PC-3 (cell line): ENCODE results near the gene PPRC1. TPM values are rescaled to one million over a fixed set of nuclear protein-coding genes. Genes with fewer than 3 reads are reported as not detected.

ENCODE experiments used
- ATAC-seq: fragments of 200-7000 bp; cut with Tn5 transposase; 2 replicates; pipeline ENCODE4 v1.9.1; 2020; ENCODE audit warnings: mild to moderate bottlenecking, moderate library complexity
- BruUV-seq: library from RNA; stranded (reverse); fragments of 400-500 nt; replicated peaks from 2 replicates; lab custom pipeline; 2021; lab: Mats Ljungman, UMichigan
- CTCF ChIA-PET: fragments of 300-600 bp; sonication (Branson Sonifier 250); formaldehyde crosslinking; loops from one replicate; lab custom pipeline; 2022; ENCODE audit warnings: antibody characterized with exemption; lab: Charles Lee
- POLR2A ChIA-PET: fragments of 300-600 bp; sonication (Branson Sonifier 250); formaldehyde crosslinking; loops from one replicate; lab custom pipeline; 2022; ENCODE audit warnings: antibody characterized with exemption; ENCODE audit not compliant: unreplicated experiment; lab: Charles Lee
- DNase-seq: peaks from one replicate; pipeline ENCODE4 v3.0.0-alpha.2; 2015
- H2AFZ ChIP-seq: fragments of 300-600 bp; sonication (generic); 2 replicates; pipeline ENCODE4 v1.6.0; 2016; ENCODE audit warnings: antibody characterized with exemption, low read length
- H3F3A ChIP-seq: fragments of 300-600 bp; sonication (generic); one replicate; pipeline ENCODE4 v1.6.0; 2017; ENCODE audit warnings: antibody characterized with exemption, low read length, control low read depth, mild to moderate bottlenecking; ENCODE audit not compliant: unreplicated experiment
- H3K27ac ChIP-seq: fragments of 300-600 bp; sonication (generic); 2 replicates; pipeline ENCODE4 v1.5.1; 2016; ENCODE audit warnings: mild to moderate bottlenecking, low read length
- H3K27me3 ChIP-seq: fragments of 300-600 bp; sonication (generic); 2 replicates; pipeline ENCODE4 v1.6.1; 2016; ENCODE audit warnings: low read length, mixed read lengths
- H3K36me3 ChIP-seq: fragments of 300-600 bp; sonication (generic); 2 replicates; pipeline ENCODE4 v1.6.1; 2016; ENCODE audit warnings: low read depth, mixed run types, low read length, mixed read lengths
- H3K4me1 ChIP-seq: fragments of 300-600 bp; sonication (generic); 2 replicates; pipeline ENCODE4 v1.5.1; 2016; ENCODE audit warnings: low read length; ENCODE audit not compliant: insufficient read depth
- H3K4me2 ChIP-seq: fragments of 300-600 bp; sonication (generic); 2 replicates; pipeline ENCODE4 v1.6.0; 2016; ENCODE audit warnings: low read length
- H3K4me3 ChIP-seq: fragments of 300-600 bp; sonication (generic); 2 replicates; pipeline ENCODE4 v1.5.1; 2016; ENCODE audit warnings: mild to moderate bottlenecking, low read length, mixed read lengths
- H3K79me2 ChIP-seq: fragments of 300-600 bp; sonication (generic); 2 replicates; pipeline ENCODE4 v1.6.1; 2017; ENCODE audit warnings: low read length, mixed read lengths
- H3K9ac ChIP-seq: fragments of 300-600 bp; sonication (generic); 2 replicates; pipeline ENCODE4 v1.6.0; 2016; ENCODE audit warnings: mild to moderate bottlenecking, low read length
- H3K9me2 ChIP-seq: fragments of 300-600 bp; sonication (generic); replicated peaks from 2 replicates; pipeline ENCODE4 v1.6.1; 2016; ENCODE audit warnings: mixed run types, low read length, mixed read lengths
- H3K9me3 ChIP-seq: fragments of 300-600 bp; sonication (generic); 2 replicates; pipeline ENCODE4 v1.6.1; 2016; ENCODE audit warnings: low read length, mixed read lengths
- H4K20me1 ChIP-seq: fragments of 300-600 bp; sonication (generic); 2 replicates; pipeline ENCODE4 v1.6.1; 2016; ENCODE audit warnings: low read length, mixed read lengths
- CTCF ChIP-seq: fragments of 300-600 bp; sonication (generic); conservative IDR thresholded peaks from 2 replicates; pipeline ENCODE4 v1.5.1; 2017; ENCODE audit warnings: antibody characterized with exemption, low read depth, mild to moderate bottlenecking, low read length
- EZH2 ChIP-seq: fragments of 300-600 bp; sonication (generic); IDR thresholded peaks from one replicate; pipeline ENCODE4 v1.6.1; 2017; ENCODE audit warnings: antibody characterized with exemption, mild to moderate bottlenecking, low read length; ENCODE audit not compliant: unreplicated experiment
- EZH2phosphoT487 ChIP-seq: fragments of 300-600 bp; sonication (generic); IDR thresholded peaks from 2 replicates; pipeline ENCODE4 v1.6.1; 2018; ENCODE audit warnings: mild to moderate bottlenecking, antibody characterized with exemption, low read length, borderline replicate concordance
- intact Hi-C: fragments of 100-400 bp; cut with micrococcal nuclease; formaldehyde crosslinking; loops from 2 replicates; pipeline ENCODE4 v1.9.0; 2023
- total RNA-seq: library from RNA; depleted of rRNA; stranded (reverse); fragments of >200 nt; gene quantifications from 2 replicates; pipeline ENCODE4 v1.2.3, GENCODE V29; 2014

The PPRC1 gene
- total RNA-seq, 1 experiment from 2014 or later, result 27.6 TPM

- BruUV-seq, result no TSS peak
- H4K20me1 ChIP-seq, result no peaks in the 10 kb centered on the region
- H3K36me3 ChIP-seq, result no peaks in the 10 kb centered on the region
- no peaks in the 10 kb centered on the region for H3K27me3 ChIP-seq
- no peak overlapping the region for H3K4me3 ChIP-seq
- H3K9me2 ChIP-seq, result no peaks in the 10 kb centered on the region
- no peak overlapping the region for H2AFZ ChIP-seq
- DNase-seq (no peak), ATAC-seq (no peak)
- no peaks in the 10 kb centered on the region; the same call in 1 of the 2 replicates for H3K4me1 ChIP-seq
- no peak overlapping the region for H3K4me2 ChIP-seq
- H3K9ac ChIP-seq, result no peak overlapping the region
- H3F3A ChIP-seq, result no peaks in the 10 kb centered on the region
- H3K79me2 ChIP-seq, result no peaks in the 10 kb centered on the region
- no peak overlapping the region for H3K27ac ChIP-seq
- TF ChIP-seq CTCF, result no peak
- no peak for TF ChIP-seq EZH2
- TF ChIP-seq EZH2phosphoT487, result no peak
- intact Hi-C loops, result no loop called here
- no peaks in the 10 kb centered on the region for H3K9me3 ChIP-seq
- CTCF ChIA-PET, result no interaction called here
- POLR2A ChIA-PET, result no interaction called here
Observed at GRCh38 chr10:102172288-102172687, 39.4 kb downstream of the PPRC1 start.

- intact Hi-C loops, result no loop called here
- Histone ChIP-seq H3K4me1 (no peaks in the 10 kb centered on the region), H3K79me2 (no peaks in the 10 kb centered on the region), H3K27ac (no peak overlapping the region), H3K9ac (no peak overlapping the region), H3K4me3 (no peak overlapping the region), H3F3A (no peaks in the 10 kb centered on the region), H2AFZ (no peak overlapping the region), H3K9me3 (no peaks in the 10 kb centered on the region), H3K9me2 (no peaks in the 10 kb centered on the region), H3K36me3 (no peaks in the 10 kb centered on the region), H4K20me1 (no peaks in the 10 kb centered on the region), H3K27me3 (no peaks in the 10 kb centered on the region), H3K4me2 (no peak overlapping the region)
- no peak for DNase-seq
- no TSS peak for BruUV-seq
- no peak for ATAC-seq
- ChIA-PET POLR2A (no interaction called here), CTCF (no interaction called here)
- TF ChIP-seq EZH2 (no peak), EZH2phosphoT487 (no peak), CTCF (no peak)
Observed at GRCh38 chr10:102175415-102175814, 42.6 kb downstream of the PPRC1 start.

- Histone ChIP-seq H3K27ac (no peak overlapping the region), H3F3A (no peaks in the 10 kb centered on the region), H3K9ac (no peak overlapping the region), H2AFZ (no peak overlapping the region), H3K36me3 (no peaks in the 10 kb centered on the region), H3K9me2 (no peaks in the 10 kb centered on the region), H3K79me2 (no peaks in the 10 kb centered on the region), H3K4me1 (no peaks in the 10 kb centered on the region), H3K4me3 (no peak overlapping the region), H3K4me2 (no peak overlapping the region), H4K20me1 (no peaks in the 10 kb centered on the region), H3K9me3 (no peaks in the 10 kb centered on the region), H3K27me3 (no peaks in the 10 kb centered on the region)
- CTCF ChIA-PET, result no interaction called here
- TF ChIP-seq CTCF (no peak), EZH2 (no peak), EZH2phosphoT487 (no peak)
- POLR2A ChIA-PET, result no interaction called here
- DNase-seq (no peak), ATAC-seq (no peak)
- no TSS peak for BruUV-seq
- intact Hi-C loops, result no loop called here
Observed at GRCh38 chr10:102184606-102185005, 51.8 kb downstream of the PPRC1 start.
